Lower leg skin (tissue), 4 donors: ENCODE measurements around the gene RCAN2. TPM values are rescaled to one million over a fixed set of nuclear protein-coding genes. Genes with fewer than 3 reads are reported as not detected.
"Not testable (repeated sequence)": the region's sequence is repeated elsewhere in the genome, so short reads cannot be mapped to it uniquely, and the experiment has no call there.

ENCODE experiments used
- DNase-seq, 2 donors: peaks; one replicate each; pipeline ENCODE4 v3.0.0-alpha.2; 2019; ENCODE audit warnings: low spot score in 2 of 2
- H3K4me3 ChIP-seq: fragments of 200-600 bp; sonication (generic); 2 replicates; pipeline ENCODE4 v1.5.1; 2017; ENCODE audit warnings: mild to moderate bottlenecking, low read depth; ENCODE audit not compliant: poor library complexity, severe bottlenecking
- CTCF ChIP-seq, 3 donors: fragments of 450-650 bp; IDR thresholded peaks; one replicate each; pipeline ENCODE4 v1.5.1; 2016; ENCODE audit warnings: antibody characterized with exemption in 3 of 3, mild to moderate bottlenecking in 3 of 3, moderate library complexity in 2 of 3
- POLR2A ChIP-seq, 2 donors: fragments of 450-650 bp; IDR thresholded peaks; one replicate each; pipeline ENCODE4 v1.6.1; 2016 to 2017; ENCODE audit warnings: antibody characterized with exemption in 2 of 2, mild to moderate bottlenecking in 1 of 2, moderate library complexity in 1 of 2
- WGBS, 2 donors: methylation state at CpG; one replicate each; pipeline ENCODE4 v1.1.5; 2018; 5-methylcytosine and 5-hydroxymethylcytosine counted together
- intact Hi-C: fragments of 100-400 bp; cut with DNase I; formaldehyde crosslinking; loops from one replicate; pipeline ENCODE4 v1.15.0; 2023; ENCODE audit warnings: low total_unique reads
- total RNA-seq, 4 donors: library from RNA; depleted of rRNA; stranded (reverse); fragments of >200 nt; gene quantifications; one replicate each; pipeline ENCODE4 v1.1.0, GENCODE V29; 2016

The RCAN2 gene
- total RNA-seq, 4 donors from 2014 or later: 3.7 to 18.7 (median 12.8) TPM

GRCh38 chr6:46350714-46351113 lies 140.5 kb downstream of the RCAN2 start:
- intact Hi-C loops: no loop called here
- DNase-seq: no peak
- WGBS, 2 donors: 29 to 53% methylated on average over 1 of the region's 1 CpG
- no peak overlapping the region for H3K4me3 ChIP-seq
- no peak for TF ChIP-seq POLR2A (IDR thresholded peaks at IDR 0.05)
- no peak for TF ChIP-seq CTCF (IDR thresholded peaks at IDR 0.05)

- no peak overlapping the region for H3K4me3 ChIP-seq
- WGBS, 2 donors: 79 to 83% methylated on average over 3 of the region's 3 CpGs
- no peak for DNase-seq
- intact Hi-C loops: no loop called here
- no peak for TF ChIP-seq CTCF (IDR thresholded peaks at IDR 0.05)
- TF ChIP-seq POLR2A (IDR thresholded peaks at IDR 0.05): no peak
Observed at GRCh38 chr6:46347669-46348068, 143.6 kb downstream of the RCAN2 start.

- TF ChIP-seq CTCF (IDR thresholded peaks at IDR 0.05) (no peak), POLR2A (IDR thresholded peaks at IDR 0.05) (no peak)
- H3K4me3 ChIP-seq: no peak overlapping the region
- DNase-seq: no peak
- 89 to 93% methylated on average over 2 of the region's 2 CpGs for WGBS, 2 donors
- intact Hi-C loops: no loop called here
Observed at GRCh38 chr6:46340246-46340645, 151.0 kb downstream of the RCAN2 start.

GRCh38 chr6:46338131-46338530 lies 153.1 kb downstream of the RCAN2 start:
- no peak for TF ChIP-seq CTCF (IDR thresholded peaks at IDR 0.05)
- TF ChIP-seq POLR2A (IDR thresholded peaks at IDR 0.05): no peak
- WGBS, 2 donors: 77 to 79% methylated on average over 2 of the region's 2 CpGs
- no peak for DNase-seq
- intact Hi-C loops: no loop called here
- no peak overlapping the region for H3K4me3 ChIP-seq

- DNase-seq: no peak
- TF ChIP-seq CTCF (IDR thresholded peaks at IDR 0.05): no peak
- no peak for TF ChIP-seq POLR2A (IDR thresholded peaks at IDR 0.05)
- 94 to 95% methylated on average over 3 of the region's 3 CpGs for WGBS, 2 donors
- intact Hi-C loops: no loop called here
- no peak overlapping the region for H3K4me3 ChIP-seq
Observed at GRCh38 chr6:46334442-46334841, 156.8 kb downstream of the RCAN2 start.

- no peak overlapping the region for H3K4me3 ChIP-seq
- intact Hi-C loops: no loop called here
- DNase-seq: no peak
- TF ChIP-seq POLR2A (IDR thresholded peaks at IDR 0.05): no peak
- TF ChIP-seq CTCF (IDR thresholded peaks at IDR 0.05): no peak
- WGBS, 2 donors: 92 to 97% methylated on average over 1 of the region's 1 CpG
Observed at GRCh38 chr6:46333481-46333880, 157.8 kb downstream of the RCAN2 start.

GRCh38 chr6:46332448-46332847 lies 158.8 kb downstream of the RCAN2 start:
- H3K4me3 ChIP-seq, DNase-seq, intact Hi-C loops: not testable (repeated sequence)
